WI38 (cell line): Measurements from ENCODE around the gene GFPT2.

Source experiments
- H3K4me3 ChIP-seq: 2 replicates; pipeline ENCODE4 v1.5.1; 2011; ENCODE audit warnings: low read depth, mild to moderate bottlenecking, control low read depth, low read length
- TF ChIP-seq, protein P1 (sequence below): IDR thresholded peaks from 2 replicates; pipeline ENCODE4 v1.5.1; 2012; ENCODE audit warnings: low read depth, mild to moderate bottlenecking, control low read depth, low read length

Gene GFPT2

DNA sequence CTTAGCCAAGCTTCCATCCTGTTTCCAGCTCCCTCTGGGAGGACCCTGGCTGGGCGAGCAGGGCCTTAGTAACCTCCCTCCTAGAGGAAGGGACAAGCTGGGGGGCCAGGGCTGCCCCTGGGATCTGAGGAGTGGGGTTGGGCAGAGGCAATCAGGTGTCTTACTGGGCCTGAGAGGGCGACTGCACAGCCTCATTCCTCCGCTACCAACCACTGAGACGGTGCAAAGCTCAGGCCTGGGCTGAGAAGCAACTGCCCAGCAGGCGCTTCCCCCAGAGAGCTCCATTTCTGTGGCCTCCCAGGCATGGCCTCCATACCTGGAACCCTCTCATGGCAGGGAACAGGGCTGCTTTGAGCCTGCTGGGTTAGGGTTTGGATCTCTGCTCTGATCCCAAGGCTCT lies 18.8 kb upstream of the GFPT2 start:
- TF ChIP-seq, protein P1, sequence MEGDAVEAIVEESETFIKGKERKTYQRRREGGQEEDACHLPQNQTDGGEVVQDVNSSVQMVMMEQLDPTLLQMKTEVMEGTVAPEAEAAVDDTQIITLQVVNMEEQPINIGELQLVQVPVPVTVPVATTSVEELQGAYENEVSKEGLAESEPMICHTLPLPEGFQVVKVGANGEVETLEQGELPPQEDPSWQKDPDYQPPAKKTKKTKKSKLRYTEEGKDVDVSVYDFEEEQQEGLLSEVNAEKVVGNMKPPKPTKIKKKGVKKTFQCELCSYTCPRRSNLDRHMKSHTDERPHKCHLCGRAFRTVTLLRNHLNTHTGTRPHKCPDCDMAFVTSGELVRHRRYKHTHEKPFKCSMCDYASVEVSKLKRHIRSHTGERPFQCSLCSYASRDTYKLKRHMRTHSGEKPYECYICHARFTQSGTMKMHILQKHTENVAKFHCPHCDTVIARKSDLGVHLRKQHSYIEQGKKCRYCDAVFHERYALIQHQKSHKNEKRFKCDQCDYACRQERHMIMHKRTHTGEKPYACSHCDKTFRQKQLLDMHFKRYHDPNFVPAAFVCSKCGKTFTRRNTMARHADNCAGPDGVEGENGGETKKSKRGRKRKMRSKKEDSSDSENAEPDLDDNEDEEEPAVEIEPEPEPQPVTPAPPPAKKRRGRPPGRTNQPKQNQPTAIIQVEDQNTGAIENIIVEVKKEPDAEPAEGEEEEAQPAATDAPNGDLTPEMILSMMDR, result no peak
- H3K4me3 ChIP-seq, result no peak overlapping the region

DNA sequence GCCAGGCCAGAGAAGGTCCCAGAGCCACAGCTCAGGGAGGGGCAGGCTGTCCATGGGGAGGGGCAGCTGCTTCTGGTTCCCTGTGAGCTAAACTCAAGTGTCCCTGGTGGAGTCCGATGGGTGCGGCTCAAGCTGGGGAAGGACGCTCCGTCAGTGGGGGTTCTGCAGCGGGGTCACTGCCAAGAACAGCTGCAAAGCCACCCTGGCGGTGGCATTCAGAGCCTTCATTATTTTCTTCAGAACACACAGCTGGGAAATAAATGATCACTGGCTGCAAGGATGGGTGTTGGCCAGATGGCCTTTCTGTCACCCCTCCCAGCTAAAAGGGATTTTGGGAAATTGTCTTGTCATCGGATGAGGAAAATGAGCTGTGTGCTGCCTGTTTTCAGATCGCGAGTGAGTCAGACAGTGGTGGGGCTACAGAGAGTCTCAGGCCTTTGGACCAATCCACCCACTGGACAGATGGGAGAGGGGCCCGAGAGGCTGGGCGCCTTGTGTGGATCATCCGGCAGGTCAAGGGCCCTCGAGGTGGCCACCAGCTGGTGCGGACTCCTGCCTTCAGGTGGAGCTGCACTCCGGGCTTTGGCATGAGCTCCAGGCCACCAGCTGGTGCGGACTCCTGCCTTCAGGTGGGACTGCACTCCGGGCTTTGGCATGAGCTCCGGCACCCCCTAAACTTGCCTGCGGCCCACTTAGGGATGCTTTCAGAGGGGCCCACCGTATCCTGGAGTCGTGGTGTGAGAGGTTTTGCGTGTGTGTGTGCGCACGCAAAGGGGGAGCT lies 17.9 kb upstream of the GFPT2 start:
- TF ChIP-seq, protein P1, result no peak
- no peak overlapping the region for H3K4me3 ChIP-seq

DNA sequence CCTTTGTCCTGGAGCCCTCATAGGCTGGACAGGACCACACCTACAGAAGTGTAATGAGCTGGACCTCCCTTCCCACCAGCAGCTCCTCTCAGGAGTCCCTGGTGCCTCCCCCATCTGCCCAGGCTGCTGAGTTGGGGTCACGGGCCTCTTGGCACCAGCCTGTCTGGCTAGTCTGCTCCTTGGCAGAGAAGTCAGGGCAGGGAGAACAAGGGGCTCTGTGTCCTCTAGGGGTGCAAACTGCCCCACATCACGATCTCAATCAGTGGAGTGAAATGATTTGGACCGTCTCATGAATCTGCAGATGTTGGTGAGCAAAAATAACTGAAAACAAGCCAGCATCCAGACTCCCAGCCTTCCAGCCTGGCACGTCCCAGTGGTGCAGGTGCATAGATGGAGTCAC lies 14.9 kb upstream of the GFPT2 start:
- TF ChIP-seq, protein P1, result no peak
- H3K4me3 ChIP-seq, result no peak overlapping the region

DNA sequence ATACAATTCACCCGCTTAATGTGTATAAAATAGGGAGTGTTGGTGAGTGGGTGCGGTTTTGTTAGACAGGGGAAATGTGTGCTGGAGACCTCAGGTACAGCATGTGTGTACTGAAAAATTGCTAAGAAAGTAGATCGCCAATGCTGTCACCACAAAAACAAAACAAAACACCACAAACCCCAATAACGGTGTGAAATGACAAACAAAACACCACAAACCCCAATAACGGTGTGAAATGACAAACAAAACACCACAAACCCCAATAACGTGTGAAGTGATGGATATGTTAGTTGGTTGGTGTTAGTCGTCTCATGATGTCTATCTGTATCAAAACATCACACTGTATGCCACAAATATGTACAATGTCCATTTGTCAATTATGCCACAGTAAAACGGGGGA lies 14.2 kb upstream of the GFPT2 start:
- no peak overlapping the region for H3K4me3 ChIP-seq
- TF ChIP-seq, protein P1, result no peak

DNA sequence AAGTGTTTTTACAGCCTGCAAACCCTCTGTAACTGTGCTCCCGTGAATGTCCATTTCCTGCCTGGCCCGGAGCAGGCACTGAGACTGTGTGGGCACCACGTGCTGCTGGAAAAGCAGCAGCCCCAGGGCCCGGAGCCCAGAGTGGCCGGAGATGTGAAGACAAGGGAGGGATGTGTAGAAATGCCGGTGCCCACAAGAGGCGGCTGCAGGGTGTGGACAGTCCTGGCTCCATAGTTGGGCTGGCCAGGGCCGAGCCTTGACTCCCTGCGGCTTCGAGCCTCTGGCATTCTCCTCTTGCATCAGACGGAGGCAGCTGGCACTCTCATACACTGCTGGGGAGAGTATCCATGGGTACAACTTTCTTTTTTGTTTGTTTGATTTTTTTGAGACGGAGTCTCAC lies 13.2 kb upstream of the GFPT2 start:
- TF ChIP-seq, protein P1, result no peak
- no peak overlapping the region for H3K4me3 ChIP-seq

DNA sequence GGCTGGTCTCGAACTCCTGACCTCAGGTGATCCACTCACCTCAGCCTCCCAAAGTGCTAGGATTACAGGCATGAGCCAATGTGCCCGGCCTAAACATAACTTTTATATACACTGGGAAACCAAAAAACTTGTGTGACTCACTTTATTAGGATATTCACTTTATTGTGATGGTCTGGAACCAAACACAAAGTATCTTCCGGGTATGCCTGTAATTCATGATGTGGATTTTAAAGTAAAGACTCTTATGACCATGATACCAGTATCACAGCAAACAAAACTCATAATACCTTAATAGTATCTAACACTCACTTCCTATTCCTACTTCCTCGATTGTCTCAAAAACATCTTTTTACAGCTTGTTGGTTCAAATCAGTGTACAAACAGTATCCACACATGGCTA lies 12.7 kb upstream of the GFPT2 start:
- TF ChIP-seq, protein P1, result no peak
- H3K4me3 ChIP-seq, result no peak overlapping the region

DNA sequence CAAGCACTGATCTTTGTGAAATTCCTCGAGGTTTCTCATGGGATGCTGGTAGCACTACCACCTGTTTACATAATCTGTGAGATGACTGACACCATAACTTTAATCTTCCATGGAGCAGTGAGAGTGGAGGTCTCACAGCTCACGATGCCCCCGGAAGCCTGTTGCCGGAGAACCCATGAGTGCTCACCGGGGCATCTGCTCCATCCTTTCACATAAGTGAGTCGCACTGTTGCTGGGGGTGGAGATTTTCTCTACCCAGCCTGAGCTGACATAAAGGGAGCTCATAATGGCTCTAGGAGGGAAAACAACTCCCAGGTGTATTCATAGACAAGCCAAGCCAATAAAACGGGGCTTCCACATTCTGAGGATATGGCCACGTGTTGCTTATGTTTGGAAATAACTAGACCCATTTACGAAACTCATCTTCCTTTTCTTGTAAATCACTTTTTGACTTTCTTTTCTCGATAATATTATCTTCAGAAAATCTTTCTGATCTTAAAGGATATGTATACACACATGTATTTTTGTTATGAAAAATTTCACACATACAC lies 11.2 kb upstream of the GFPT2 start:
- TF ChIP-seq, protein P1, result no peak

More for the DNA sequence above, 11.2 kb upstream of the GFPT2 start:
- H3K4me3 ChIP-seq, result no peak overlapping the region
